Activated B cell treated with CpG ODN at 0.5 μM for 24 hours (primary cell): ENCODE results near the gene RABL3. TPM values are rescaled to one million over a fixed set of nuclear protein-coding genes. Genes with fewer than 3 reads are reported as not detected.
"Not testable (repeated sequence)": the region's sequence is repeated elsewhere in the genome, so short reads cannot be mapped to it uniquely, and the experiment has no call there.

Experiments
- ATAC-seq: fragments of 200-7000 bp; cut with Tn5 transposase; one replicate; pipeline ENCODE4 v1.10.0; 2021; ENCODE audit warnings: low read depth, mild to moderate bottlenecking, moderate library complexity
- CTCF ChIA-PET: fragments of 350-600 bp; sonication (Branson Sonifier 250); formaldehyde crosslinking; loops from one replicate; lab custom pipeline; 2021; ENCODE audit warnings: antibody characterized with exemption; lab: Charles Lee
- POLR2A ChIA-PET: fragments of 350-600 bp; sonication (Branson Sonifier 250); formaldehyde crosslinking; loops from one replicate; lab custom pipeline; 2021; ENCODE audit warnings: antibody characterized with exemption; lab: Charles Lee
- DNase-seq: peaks from one replicate; pipeline ENCODE4 v3.0.0; 2022
- H3K27ac Mint-ChIP-seq: one replicate; pipeline ENCODE4 v1.8.0; 2020; ENCODE audit warnings: mixed read lengths
- H3K27me3 Mint-ChIP-seq: one replicate; pipeline ENCODE4 v1.8.0; 2021; ENCODE audit warnings: mixed read lengths
- H3K36me3 Mint-ChIP-seq: one replicate; pipeline ENCODE4 v1.8.0; 2021; ENCODE audit warnings: low read depth, mixed read lengths
- H3K4me1 Mint-ChIP-seq: one replicate; pipeline ENCODE4 v1.8.0; 2021; ENCODE audit warnings: mixed read lengths
- H3K4me3 Mint-ChIP-seq: one replicate; pipeline ENCODE4 v1.8.0; 2020; ENCODE audit warnings: mild to moderate bottlenecking, mixed read lengths
- H3K9me3 Mint-ChIP-seq: one replicate; pipeline ENCODE4 v1.8.0; 2020; ENCODE audit warnings: mixed read lengths
- CTCF ChIP-seq: fragments of 200-600 bp; IDR thresholded peaks from one replicate; pipeline ENCODE4 v1.8.0; 2022; ENCODE audit warnings: antibody characterized with exemption, mild to moderate bottlenecking
- intact Hi-C: fragments of 100-400 bp; cut with micrococcal nuclease; formaldehyde crosslinking; loops from one replicate; pipeline ENCODE4 v1.15.1; 2024
- total RNA-seq: library from RNA; stranded (reverse); gene quantifications from 2 replicates; pipeline ENCODE4 v1.2.3, GENCODE V29; 2022

Gene RABL3
- total RNA-seq, 1 donor from 2014 or later = 29.9 TPM

GRCh38 chr3:120681018-120681417 is 61.3 kb downstream of the RABL3 start:
- DNase-seq (no peak), ATAC-seq (no peak)
- TF ChIP-seq CTCF = no peak
- Mint-ChIP-seq H3K9me3 (peaks cover 11% of the 10 kb centered on the region), H3K4me3 (no peak overlapping the region), H3K27me3 (no peaks in the 10 kb centered on the region), H3K27ac (no peak overlapping the region), H3K4me1 (peaks cover 14% of the 10 kb centered on the region), H3K36me3 (peaks cover 3% of the 10 kb centered on the region)
- POLR2A ChIA-PET = no interaction called here
- intact Hi-C loops = no loop called here
- CTCF ChIA-PET = no interaction called here

GRCh38 chr3:120680193-120680894 is 62.0 kb downstream of the RABL3 start:
- CTCF ChIA-PET = no interaction called here
- intact Hi-C loops = no loop called here
- peaks cover 11% of the 10 kb centered on the region for H3K9me3 Mint-ChIP-seq
- no peak for TF ChIP-seq CTCF
- H3K27ac Mint-ChIP-seq = no peak overlapping the region
- POLR2A ChIA-PET = no interaction called here
- no peak for DNase-seq
- H3K4me3 Mint-ChIP-seq = no peak overlapping the region
- peaks cover 14% of the 10 kb centered on the region for H3K4me1 Mint-ChIP-seq
- no peak for ATAC-seq
- peaks cover 4% of the 10 kb centered on the region for H3K27me3 Mint-ChIP-seq
- peaks cover under 1% of the 10 kb centered on the region for H3K36me3 Mint-ChIP-seq

GRCh38 chr3:120678984-120679383 is 63.3 kb downstream of the RABL3 start:
- no peak for DNase-seq
- H3K27ac Mint-ChIP-seq = no peak overlapping the region
- H3K27me3 Mint-ChIP-seq = peaks cover 4% of the 10 kb centered on the region
- no peaks in the 10 kb centered on the region for H3K36me3 Mint-ChIP-seq
- H3K9me3 Mint-ChIP-seq = peaks cover 11% of the 10 kb centered on the region
- ATAC-seq = peak; percentile 28
- intact Hi-C loops = no loop called here
- H3K4me1 Mint-ChIP-seq = peaks cover 14% of the 10 kb centered on the region
- POLR2A ChIA-PET = no interaction called here
- CTCF ChIA-PET = no interaction called here
- H3K4me3 Mint-ChIP-seq = no peak overlapping the region
- TF ChIP-seq CTCF = no peak

- peaks cover 4% of the 10 kb centered on the region for H3K27me3 Mint-ChIP-seq
- TF ChIP-seq CTCF = no peak
- H3K4me1 Mint-ChIP-seq = peaks cover 14% of the 10 kb centered on the region
- POLR2A ChIA-PET = no interaction called here
- H3K9me3 Mint-ChIP-seq = peaks cover 11% of the 10 kb centered on the region
- intact Hi-C loops = no loop called here
- DNase-seq = no peak
- H3K4me3 Mint-ChIP-seq = peak overlapping the region; percentile 25
- H3K36me3 Mint-ChIP-seq = no peaks in the 10 kb centered on the region
- CTCF ChIA-PET = no interaction called here
- peak; percentile 73 for ATAC-seq
- no peak overlapping the region for H3K27ac Mint-ChIP-seq
Observed at GRCh38 chr3:120678331-120678947, 63.9 kb downstream of the RABL3 start.

- H3K27me3 Mint-ChIP-seq, ATAC-seq, H3K27ac Mint-ChIP-seq, H3K4me3 Mint-ChIP-seq, POLR2A ChIA-PET, intact Hi-C loops, H3K36me3 Mint-ChIP-seq, CTCF ChIA-PET, DNase-seq: not testable (repeated sequence)
- Mint-ChIP-seq H3K4me1 (peaks cover 14% of the 10 kb centered on the region), H3K9me3 (peaks cover 11% of the 10 kb centered on the region)
Observed at GRCh38 chr3:120677193-120677592, 65.1 kb downstream of the RABL3 start.
